Stimulated activated CD4-positive, alpha-beta T cell treated with anti-CD3 and anti-CD28 coated beads, Interleukin-4, amount 100 ng/mL, for 4 hours (primary cell): Measurements from ENCODE around the gene RAVER1.
A peak's percentile ranks its signal among the peaks of the same experiment; 100 is the strongest.

Experiments used
- DNase-seq, 2 experiments: peaks; one replicate each; pipeline ENCODE4 v3.0.0-alpha.2; 2020

Gene RAVER1

GRCh38 chr19:10317045-10317856 lies 16.1 kb downstream of the RAVER1 start:
- DNase-seq = no peak

GRCh38 chr19:10316229-10317044 lies 16.9 kb downstream of the RAVER1 start:
- DNase-seq = no peak

- peak; percentile 91 to 95 for DNase-seq
Observed at GRCh38 chr19:10315335-10316214, 17.8 kb downstream of the RAVER1 start, which contains the start of gene FDX2. Gene FDX2, minus strand, starts transcription at chr19:10316015. Its CDS starts 19 bp downstream, at chr19:10315996.

GRCh38 chr19:10309423-10309822 lies 23.9 kb downstream of the RAVER1 start, which contains the start of gene ZGLP1:
Gene ZGLP1, minus strand, starts transcription at chr19:10309815.
- no peak for DNase-seq

GRCh38 chr19:10306327-10306726 lies 27.0 kb downstream of the RAVER1 start:
- DNase-seq = no peak

- no peak for DNase-seq
Observed at GRCh38 chr19:10305139-10305806, 28.1 kb downstream of the RAVER1 start.

GRCh38 chr19:10299545-10300458 lies 33.5 kb downstream of the RAVER1 start:
- no peak for DNase-seq

- DNase-seq = no peak
Observed at GRCh38 chr19:10295847-10296591, 37.3 kb downstream of the RAVER1 start.

GRCh38 chr19:10295305-10295846 lies 38.0 kb downstream of the RAVER1 start:
- peak; percentile 44 to 62 for DNase-seq

- no peak for DNase-seq
Observed at GRCh38 chr19:10294368-10294697, 39.0 kb downstream of the RAVER1 start.

- no peak for DNase-seq
Observed at GRCh38 chr19:10293637-10294367, 39.5 kb downstream of the RAVER1 start.

GRCh38 chr19:10292789-10293636 lies 40.3 kb downstream of the RAVER1 start:
- DNase-seq = no peak

GRCh38 chr19:10292206-10292788 lies 41.0 kb downstream of the RAVER1 start:
- peak; percentile 64 to 65 for DNase-seq

- no peak for DNase-seq
Observed at GRCh38 chr19:10291554-10292205, 41.6 kb downstream of the RAVER1 start.

- peak; percentile 53 to 63 for DNase-seq
Observed at GRCh38 chr19:10290876-10291553, 42.3 kb downstream of the RAVER1 start.

- DNase-seq = no peak
Observed at GRCh38 chr19:10290357-10290875, 42.9 kb downstream of the RAVER1 start.
